ENCODE results near the gene EMX1. TPM values are rescaled to one million over a fixed set of nuclear protein-coding genes. Genes with fewer than 3 reads are reported as not detected.

The EMX1 gene
- total RNA-seq, 4 donors from 2014 or later: 0.38 to 4.0 TPM; not detected in 2

GRCh38 chr2:72937356-72937669, 20.0 kb downstream of the EMX1 start:
- ATAC-seq (ENCODE audit: low FRiP score) (no peak), DNase-seq (ENCODE audit: low spot score) (no peak)
- no peak for TF ChIP-seq CTCF (IDR thresholded peaks at IDR 0.05)

- TF ChIP-seq CTCF (IDR thresholded peaks at IDR 0.05): no peak
- DNase-seq (ENCODE audit: low spot score): no peak
- no peak for ATAC-seq (ENCODE audit: low FRiP score)
Observed at GRCh38 chr2:72938455-72938854, 21.1 kb downstream of the EMX1 start.

- ATAC-seq (ENCODE audit: low FRiP score) (no peak), DNase-seq (ENCODE audit: low spot score) (no peak)
- no peak for TF ChIP-seq CTCF (IDR thresholded peaks at IDR 0.05)
Observed at GRCh38 chr2:72940361-72940760, 23.0 kb downstream of the EMX1 start.

- ATAC-seq (ENCODE audit: low FRiP score): no peak
- no peak for TF ChIP-seq CTCF (IDR thresholded peaks at IDR 0.05)
- no peak for DNase-seq (ENCODE audit: low spot score)
Observed at GRCh38 chr2:72940786-72941185, 23.5 kb downstream of the EMX1 start.

GRCh38 chr2:72942293-72942692, 25.0 kb downstream of the EMX1 start:
- no peak for DNase-seq (ENCODE audit: low spot score)
- no peak for TF ChIP-seq CTCF (IDR thresholded peaks at IDR 0.05)
- no peak for ATAC-seq (ENCODE audit: low FRiP score)

GRCh38 chr2:72942881-72943418, 25.6 kb downstream of the EMX1 start:
- no peak for TF ChIP-seq CTCF (IDR thresholded peaks at IDR 0.05)
- DNase-seq (ENCODE audit: low spot score) (no peak), ATAC-seq (ENCODE audit: low FRiP score) (no peak)

- no peak for TF ChIP-seq CTCF (IDR thresholded peaks at IDR 0.05)
- ATAC-seq (ENCODE audit: low FRiP score) (no peak), DNase-seq (ENCODE audit: low spot score) (no peak)
Observed at GRCh38 chr2:72943540-72944395, 26.4 kb downstream of the EMX1 start.
